Panc1 (cell line): ENCODE measurements around the gene SIN3B.

Source experiments
- POLR2AphosphoS5 ChIP-seq: IDR thresholded peaks from 2 replicates; pipeline ENCODE4 v1.6.1; 2012; ENCODE audit warnings: mild to moderate bottlenecking, low read depth, low read length, moderate library complexity
- SIN3A ChIP-seq: IDR thresholded peaks from 2 replicates; pipeline ENCODE4 v1.6.1; 2012; ENCODE audit warnings: low read depth, mild to moderate bottlenecking, low read length, moderate library complexity, borderline replicate concordance; ENCODE audit not compliant: insufficient read depth
- TCF7L2 ChIP-seq: IDR thresholded peaks from 2 replicates; pipeline ENCODE4 v1.6.1; 2011; ENCODE audit warnings: mild to moderate bottlenecking, low read depth, low read length, inconsistent platforms
- TF ChIP-seq, protein P1 (sequence below): fragments of 450-650 bp; IDR thresholded peaks from 2 replicates; pipeline ENCODE4 v1.5.1; 2017; ENCODE audit warnings: mild to moderate bottlenecking
- TF ChIP-seq, protein P2 (sequence below), 2 experiments: IDR thresholded peaks; 2 replicates each; pipeline ENCODE4 v1.6.1; 2011 to 2012; ENCODE audit warnings: low read depth in 2 of 2, control low read depth in 1 of 2, low read length in 1 of 2, mild to moderate bottlenecking in 1 of 2, moderate library complexity in 1 of 2; ENCODE audit not compliant: insufficient read depth in 1 of 2

DNA sequence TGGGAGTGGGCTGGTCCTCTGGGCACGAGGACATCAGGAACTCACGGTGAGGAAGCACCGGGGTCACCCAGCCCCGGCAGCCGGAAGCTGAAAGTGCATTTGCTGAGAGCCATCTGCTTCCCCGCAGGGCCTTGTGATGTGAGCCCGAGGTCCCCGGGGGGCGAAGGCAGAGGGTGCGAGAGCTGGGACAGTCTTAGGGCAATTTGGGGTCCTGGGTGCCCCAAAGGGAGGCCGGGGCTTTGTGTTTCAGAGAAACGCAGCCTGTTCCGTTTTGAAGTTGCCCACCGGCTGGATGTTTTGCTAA, 64.4 kb downstream of the SIN3B start:
- TF ChIP-seq, protein P1, sequence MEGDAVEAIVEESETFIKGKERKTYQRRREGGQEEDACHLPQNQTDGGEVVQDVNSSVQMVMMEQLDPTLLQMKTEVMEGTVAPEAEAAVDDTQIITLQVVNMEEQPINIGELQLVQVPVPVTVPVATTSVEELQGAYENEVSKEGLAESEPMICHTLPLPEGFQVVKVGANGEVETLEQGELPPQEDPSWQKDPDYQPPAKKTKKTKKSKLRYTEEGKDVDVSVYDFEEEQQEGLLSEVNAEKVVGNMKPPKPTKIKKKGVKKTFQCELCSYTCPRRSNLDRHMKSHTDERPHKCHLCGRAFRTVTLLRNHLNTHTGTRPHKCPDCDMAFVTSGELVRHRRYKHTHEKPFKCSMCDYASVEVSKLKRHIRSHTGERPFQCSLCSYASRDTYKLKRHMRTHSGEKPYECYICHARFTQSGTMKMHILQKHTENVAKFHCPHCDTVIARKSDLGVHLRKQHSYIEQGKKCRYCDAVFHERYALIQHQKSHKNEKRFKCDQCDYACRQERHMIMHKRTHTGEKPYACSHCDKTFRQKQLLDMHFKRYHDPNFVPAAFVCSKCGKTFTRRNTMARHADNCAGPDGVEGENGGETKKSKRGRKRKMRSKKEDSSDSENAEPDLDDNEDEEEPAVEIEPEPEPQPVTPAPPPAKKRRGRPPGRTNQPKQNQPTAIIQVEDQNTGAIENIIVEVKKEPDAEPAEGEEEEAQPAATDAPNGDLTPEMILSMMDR, result no peak
- TF ChIP-seq SIN3A, result no peak
- no peak for TF ChIP-seq POLR2AphosphoS5
- TF ChIP-seq, protein P2, sequence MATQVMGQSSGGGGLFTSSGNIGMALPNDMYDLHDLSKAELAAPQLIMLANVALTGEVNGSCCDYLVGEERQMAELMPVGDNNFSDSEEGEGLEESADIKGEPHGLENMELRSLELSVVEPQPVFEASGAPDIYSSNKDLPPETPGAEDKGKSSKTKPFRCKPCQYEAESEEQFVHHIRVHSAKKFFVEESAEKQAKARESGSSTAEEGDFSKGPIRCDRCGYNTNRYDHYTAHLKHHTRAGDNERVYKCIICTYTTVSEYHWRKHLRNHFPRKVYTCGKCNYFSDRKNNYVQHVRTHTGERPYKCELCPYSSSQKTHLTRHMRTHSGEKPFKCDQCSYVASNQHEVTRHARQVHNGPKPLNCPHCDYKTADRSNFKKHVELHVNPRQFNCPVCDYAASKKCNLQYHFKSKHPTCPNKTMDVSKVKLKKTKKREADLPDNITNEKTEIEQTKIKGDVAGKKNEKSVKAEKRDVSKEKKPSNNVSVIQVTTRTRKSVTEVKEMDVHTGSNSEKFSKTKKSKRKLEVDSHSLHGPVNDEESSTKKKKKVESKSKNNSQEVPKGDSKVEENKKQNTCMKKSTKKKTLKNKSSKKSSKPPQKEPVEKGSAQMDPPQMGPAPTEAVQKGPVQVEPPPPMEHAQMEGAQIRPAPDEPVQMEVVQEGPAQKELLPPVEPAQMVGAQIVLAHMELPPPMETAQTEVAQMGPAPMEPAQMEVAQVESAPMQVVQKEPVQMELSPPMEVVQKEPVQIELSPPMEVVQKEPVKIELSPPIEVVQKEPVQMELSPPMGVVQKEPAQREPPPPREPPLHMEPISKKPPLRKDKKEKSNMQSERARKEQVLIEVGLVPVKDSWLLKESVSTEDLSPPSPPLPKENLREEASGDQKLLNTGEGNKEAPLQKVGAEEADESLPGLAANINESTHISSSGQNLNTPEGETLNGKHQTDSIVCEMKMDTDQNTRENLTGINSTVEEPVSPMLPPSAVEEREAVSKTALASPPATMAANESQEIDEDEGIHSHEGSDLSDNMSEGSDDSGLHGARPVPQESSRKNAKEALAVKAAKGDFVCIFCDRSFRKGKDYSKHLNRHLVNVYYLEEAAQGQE (IDR thresholded peaks at IDR 0.05; ENCODE audit: insufficient read depth in 1 of 2, low read depth in 2 of 2, low read length in 1 of 2), result no peak
- TF ChIP-seq TCF7L2, result no peak
